Hematopoietic multipotent progenitor cell treated with erythropoietin and hydrocortisone succinate and interleukin-3 and kit ligand, for 17 days (in vitro differentiated cells): Measurements from ENCODE around the gene CREM.

Experiments
- DNase-seq: peaks from one replicate; pipeline ENCODE4 v3.0.0-alpha.2; 2015; ENCODE audit warnings: low spot score

Gene CREM

DNA sequence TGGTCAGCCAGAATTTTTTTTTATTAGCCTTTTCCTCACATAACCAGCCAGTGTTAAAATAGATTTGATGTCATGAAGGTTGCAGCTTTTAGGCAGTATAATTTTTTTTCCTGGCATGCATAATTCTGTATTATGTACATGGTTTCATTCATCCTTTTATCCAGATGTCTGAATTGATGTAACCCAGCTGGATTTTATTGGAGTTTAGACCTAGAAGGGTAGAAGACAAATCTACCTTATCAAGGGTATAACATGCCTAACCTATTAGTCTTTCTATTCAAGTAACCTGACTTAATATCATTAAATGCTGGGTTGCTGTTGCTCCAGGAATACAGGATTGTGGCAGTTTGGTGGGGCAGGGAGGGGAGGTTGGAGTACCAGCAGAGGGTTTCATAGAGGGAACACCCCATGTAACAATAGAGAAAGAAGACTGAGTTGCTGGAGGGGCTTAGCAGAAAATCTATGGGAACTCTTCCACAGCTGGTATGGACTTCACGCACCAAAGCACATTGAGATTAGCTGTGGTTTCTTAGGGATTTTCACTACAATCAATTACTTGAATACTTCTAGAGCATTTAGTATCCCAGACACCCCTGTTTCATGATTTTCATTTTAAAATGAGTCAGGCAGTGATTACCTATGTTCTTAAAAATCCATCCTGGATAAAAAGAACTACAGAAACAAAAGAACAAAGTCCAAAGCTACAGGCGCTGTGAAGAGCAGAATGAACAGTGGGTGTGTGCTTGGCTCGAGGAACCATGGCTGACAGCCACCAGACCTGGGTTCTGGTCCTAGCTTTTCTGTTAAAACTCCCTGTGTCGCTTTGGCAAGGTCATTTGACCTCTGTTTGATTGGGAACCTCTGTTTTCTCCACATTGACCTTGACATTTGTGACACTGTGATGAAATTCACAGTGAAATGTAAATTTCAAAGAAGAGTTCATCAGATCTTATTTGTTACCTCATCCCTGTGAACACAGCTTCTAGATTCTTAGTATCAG is 93.5 kb downstream of the CREM start:
- DNase-seq: no peak

DNA sequence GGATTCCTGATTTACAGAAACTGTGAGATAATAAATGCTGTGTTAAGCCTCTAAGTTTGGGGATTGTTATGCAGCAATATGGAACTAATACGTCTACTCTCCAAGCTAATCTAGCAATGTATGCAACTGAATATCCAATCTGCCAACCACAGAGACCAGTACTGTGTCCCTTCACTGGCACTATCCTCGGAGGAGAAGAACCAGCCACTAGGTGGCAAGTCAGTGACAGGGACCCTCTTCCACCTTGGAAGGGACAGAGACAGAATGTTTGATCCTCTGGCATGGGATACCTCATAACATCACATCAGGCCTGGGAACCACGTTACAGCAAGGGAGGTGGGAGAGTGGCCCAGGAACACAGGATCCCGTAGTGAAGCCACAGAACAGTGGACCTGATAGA is 96.4 kb downstream of the CREM start:
- DNase-seq: no peak

GRCh38 chr10:35224045-35224740 is 97.5 kb downstream of the CREM start:
- no peak for DNase-seq

DNA sequence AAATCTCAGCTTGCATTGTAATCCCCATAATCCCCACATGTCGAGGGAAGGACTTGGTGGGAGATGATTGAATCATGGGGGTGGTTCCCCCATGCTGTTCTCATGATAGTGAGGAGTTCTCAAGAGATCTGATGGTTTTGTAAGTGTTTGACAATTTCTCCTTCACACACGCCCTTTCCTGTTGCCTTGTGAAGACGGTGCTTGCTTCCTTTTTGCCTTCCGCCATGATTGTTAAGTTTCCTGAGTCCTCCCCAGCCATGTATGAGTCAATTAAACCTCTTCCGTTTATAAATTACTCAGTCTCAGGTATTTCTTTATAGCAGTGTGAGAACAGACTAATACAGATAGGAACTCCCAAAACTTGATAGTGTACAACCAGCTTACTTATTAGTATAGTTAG is 98.6 kb downstream of the CREM start:
- DNase-seq: no peak

- no peak for DNase-seq
These were observed 99.9 kb downstream of the CREM start for GRCh38 chr10:35226507-35226906.

- DNase-seq: no peak
These were observed 101.4 kb downstream of the CREM start for GRCh38 chr10:35228058-35228457.

- no peak for DNase-seq
These were observed 105.0 kb downstream of the CREM start for GRCh38 chr10:35231646-35232045.

DNA sequence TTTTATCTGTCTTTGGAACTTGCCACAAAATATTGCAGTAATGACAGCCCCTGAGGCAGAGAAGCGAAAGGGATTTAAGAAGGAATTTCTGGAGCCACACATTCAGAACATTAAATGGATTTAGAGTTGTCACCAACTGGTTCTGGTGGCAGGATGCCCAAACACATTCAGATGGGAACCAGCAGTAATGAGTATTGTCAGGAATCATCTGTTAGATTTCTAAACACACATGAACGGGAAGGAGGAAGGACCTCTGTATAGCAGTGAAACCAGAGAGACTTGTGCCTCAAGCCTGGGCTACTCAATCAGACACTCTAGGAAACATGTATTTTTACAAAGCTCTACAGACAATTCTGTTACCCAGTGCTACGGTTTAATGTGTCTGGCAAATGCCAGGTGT is 105.9 kb downstream of the CREM start:
- DNase-seq: no peak

- no peak for DNase-seq
These were observed 107.4 kb downstream of the CREM start for GRCh38 chr10:35234073-35234472.

DNA sequence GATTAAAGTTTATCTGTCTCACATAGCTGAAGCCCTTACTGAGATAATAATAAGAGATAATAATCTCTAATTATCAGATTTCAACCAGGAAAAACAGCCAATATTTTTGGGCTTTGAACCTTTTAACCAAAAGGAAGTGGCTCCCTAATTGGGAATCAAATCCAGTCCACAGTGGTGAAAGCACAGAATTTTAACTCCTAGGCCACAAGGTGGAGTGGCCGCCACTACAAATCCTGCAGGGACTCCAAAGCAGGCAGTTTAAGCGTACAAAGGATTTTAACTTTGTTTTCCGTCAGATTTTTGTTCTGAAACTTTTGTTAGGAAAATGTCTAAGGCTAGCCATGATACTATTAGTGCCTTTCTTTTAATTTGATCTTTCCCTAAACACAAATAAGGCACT is 110.1 kb downstream of the CREM start:
- no peak for DNase-seq

- no peak for DNase-seq
These were observed 111.3 kb downstream of the CREM start for GRCh38 chr10:35237766-35238512.

- DNase-seq: no peak
These were observed 117.9 kb downstream of the CREM start for GRCh38 chr10:35244549-35244948.

- DNase-seq: no peak
These were observed 120.2 kb downstream of the CREM start for GRCh38 chr10:35246770-35247343.

DNA sequence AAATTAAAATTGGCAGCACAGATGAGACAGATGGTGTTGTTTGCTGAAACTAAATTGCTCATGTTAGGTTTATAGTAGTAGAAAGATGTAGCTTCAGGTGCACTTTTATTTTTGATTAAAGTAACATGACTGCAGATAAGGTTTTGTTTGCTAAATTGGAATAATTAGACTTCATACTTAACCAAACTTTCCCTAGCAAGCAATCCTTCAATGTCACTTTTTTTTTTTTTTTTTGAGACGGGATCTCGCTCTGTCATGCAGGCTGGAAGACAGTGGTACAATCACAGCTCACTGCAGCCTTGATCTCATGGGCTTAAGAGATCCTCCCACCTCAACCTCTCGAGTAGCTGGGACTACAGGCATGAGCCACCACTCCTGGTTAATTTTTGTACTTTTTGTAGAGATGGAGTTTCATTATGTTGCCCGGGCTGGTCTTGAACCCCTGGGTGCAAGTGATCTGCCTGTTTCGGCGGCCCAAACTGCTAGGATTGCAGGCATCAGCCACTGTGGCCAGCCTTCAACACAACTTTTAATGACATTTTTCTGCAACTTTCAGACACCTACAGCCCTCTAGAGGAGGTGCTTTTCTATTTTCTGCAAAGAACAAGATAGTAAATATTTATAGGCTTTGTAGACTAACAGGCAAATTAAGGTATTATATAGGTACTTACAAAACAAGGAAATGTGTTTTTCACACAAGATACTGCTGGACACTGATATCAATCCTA is 124.9 kb downstream of the CREM start:
- DNase-seq: no peak

GRCh38 chr10:35257057-35257983 is 130.7 kb downstream of the CREM start:
- DNase-seq: no peak

DNA sequence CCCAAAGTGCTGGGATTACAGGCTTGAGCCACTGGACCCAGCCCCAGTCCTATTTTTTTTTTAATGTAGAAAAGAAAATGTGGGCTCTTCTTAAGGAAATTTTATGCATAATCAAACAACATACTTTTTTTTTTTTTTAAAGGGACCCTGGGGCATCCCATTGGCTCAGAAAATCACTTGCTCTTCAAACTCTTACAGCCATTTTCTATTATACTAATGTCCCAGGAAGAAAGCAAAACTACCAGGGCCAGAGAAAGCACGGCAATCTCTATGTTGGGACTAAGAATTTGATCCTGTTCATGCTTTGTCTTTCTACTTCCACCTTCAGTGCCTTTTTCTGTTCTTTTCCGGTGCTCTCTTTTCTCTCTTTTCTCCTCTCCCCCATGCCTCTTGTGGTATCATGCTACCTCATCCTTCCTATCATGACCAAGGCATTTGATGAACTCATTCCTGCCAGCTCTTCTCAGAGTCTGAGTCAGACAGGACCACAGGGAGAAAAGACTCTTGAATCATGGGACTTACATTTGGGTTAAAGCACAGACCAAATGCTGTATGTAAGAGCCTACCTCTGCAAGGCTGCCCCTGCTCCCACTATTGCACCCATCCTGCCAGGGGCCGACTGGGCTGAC is 133.2 kb downstream of the CREM start:
- no peak for DNase-seq

- DNase-seq: no peak
These were observed 135.8 kb downstream of the CREM start for GRCh38 chr10:35262436-35262835.
